Kidney (tissue), 14 donors: Measurements from ENCODE around the gene TLK1. TPM values are rescaled to one million over a fixed set of nuclear protein-coding genes. Genes with fewer than 3 reads are reported as not detected.

Experiments
- DNase-seq, 5 donors: peaks; one replicate each; pipeline ENCODE4 v3.0.0-alpha.2; 2013 to 2020
- FAIRE-seq: peaks from 2 replicates; lab custom pipeline; 2012; peaks lifted over from hg19 to GRCh38; lab: Jason Lieb, UNC
- H3K27ac ChIP-seq, 2 donors: one replicate each; pipeline ENCODE4 v1.7.0; 2013; ENCODE audit warnings: low read depth in 2 of 2, low read length in 2 of 2, inconsistent platforms in 1 of 2
- H3K27me3 ChIP-seq: one replicate; pipeline ENCODE4 v1.7.1; 2013; ENCODE audit warnings: low read length, inconsistent platforms; ENCODE audit not compliant: control insufficient read depth, insufficient read depth
- H3K36me3 ChIP-seq, 3 donors: one replicate each; pipeline versions ENCODE4 v1.7.0 to v1.7.1; 2013; ENCODE audit warnings: low read length in 3 of 3, control low read depth in 1 of 3, inconsistent platforms in 1 of 3; ENCODE audit not compliant: insufficient read depth in 3 of 3, control insufficient read depth in 2 of 3
- H3K4me1 ChIP-seq, 3 donors: one replicate each; pipeline versions ENCODE4 v1.7.0 to v1.7.1; 2013; ENCODE audit warnings: low read length in 3 of 3, inconsistent platforms in 1 of 3, low read depth in 1 of 3; ENCODE audit not compliant: control insufficient read depth in 2 of 3, insufficient read depth in 2 of 3
- H3K4me3 ChIP-seq, 3 donors: one replicate each; pipeline versions ENCODE4 v1.7.0 to v1.8.1; 2013; ENCODE audit warnings: low read length in 3 of 3, control low read depth in 1 of 3, inconsistent platforms in 1 of 3
- H3K9ac ChIP-seq, 3 donors: one replicate each; pipeline versions ENCODE4 v1.7.0 to v1.7.1; 2013; ENCODE audit warnings: low read length in 3 of 3, control low read depth in 1 of 3, inconsistent platforms in 1 of 3
- H3K9me3 ChIP-seq, 3 donors: one replicate each; pipeline versions ENCODE4 v1.7.0 to v1.7.1; 2013; ENCODE audit warnings: low read length in 3 of 3, control low read depth in 1 of 3, inconsistent platforms in 1 of 3; ENCODE audit not compliant: control insufficient read depth in 2 of 3, insufficient read depth in 1 of 3
- CTCF ChIP-seq: IDR thresholded peaks from 3 replicates; pipeline ENCODE4 v1.5.1; 2012; ENCODE audit warnings: mild to moderate bottlenecking, moderate library complexity, borderline replicate concordance; ENCODE audit not compliant: insufficient read depth; ENCODE audit errors: extremely low read depth
- intact Hi-C: fragments of 100-400 bp; cut with DNase I; formaldehyde crosslinking; loops from one replicate; pipeline ENCODE4 v1.11.1; 2022
- polyA plus RNA-seq: library from polyadenylated mRNA; stranded (reverse); fragments of 350-450 nt; fragmentation: Illumina TruSeq; extraction: RNeasy Lipid Tissue Mini Kit (QIAGEN cat#74804); gene quantifications from one replicate; pipeline ENCODE4 v1.2.3, GENCODE V29; 2014; ENCODE audit warnings: low read depth, low replicate concordance; ENCODE audit not compliant: insufficient read depth
- total RNA-seq: library from RNA; stranded (reverse); fragmentation: NEBNext Ultra II Directional; extraction: Animal tissue kit (Norgen Biotek cat#: 25700); gene quantifications from one replicate; pipeline ENCODE4 v1.2.1, GENCODE V29; 2021
- donor health status: control.
- donor health status: control.
- donor health status: control.
- donor health status: control.
- donor health status: control.
- donor health status: DM: yes; HTN: yes; CAD: no.
- donor health status: Normal renal cell carcinoma (clear cell type).

The TLK1 gene
- total and polyA plus RNA-seq, 2 donors from 2014 or later: 12.3 to 80.3 TPM

- Histone ChIP-seq H3K9ac (no peak overlapping the region), H3K27ac (no peak overlapping the region), H3K9me3 (no peaks in the 10 kb centered on the region), H3K4me3 (no peak overlapping the region), H3K4me1 (no peaks in the 10 kb centered on the region), H3K36me3 (no peaks in the 10 kb centered on the region), H3K27me3 (no peaks in the 10 kb centered on the region)
- DNase-seq (no peak), FAIRE-seq (no peak)
- no peak for TF ChIP-seq CTCF
- intact Hi-C loops: no loop called here
These were observed 51.1 kb downstream of the TLK1 start for GRCh38 chr2:171109571-171109970.

GRCh38 chr2:171109020-171109419 lies 51.7 kb downstream of the TLK1 start:
- no peak for TF ChIP-seq CTCF
- Histone ChIP-seq H3K27me3 (no peaks in the 10 kb centered on the region), H3K4me1 (no peaks in the 10 kb centered on the region), H3K9ac (no peak overlapping the region), H3K36me3 (no peaks in the 10 kb centered on the region), H3K9me3 (no peaks in the 10 kb centered on the region), H3K27ac (no peak overlapping the region), H3K4me3 (no peak overlapping the region)
- intact Hi-C loops: no loop called here
- DNase-seq (no peak), FAIRE-seq (no peak)

GRCh38 chr2:171107803-171108202 lies 52.9 kb downstream of the TLK1 start:
- no peaks in the 10 kb centered on the region for H3K27me3 ChIP-seq
- TF ChIP-seq CTCF: no peak
- H3K9ac ChIP-seq: no peak overlapping the region
- DNase-seq (no peak), FAIRE-seq (no peak)
- H3K4me1 ChIP-seq: no peaks in the 10 kb centered on the region
- intact Hi-C loops: no loop called here
- no peaks in the 10 kb centered on the region for H3K36me3 ChIP-seq
- H3K4me3 ChIP-seq: no peak overlapping the region
- H3K27ac ChIP-seq: no peak overlapping the region
- H3K9me3 ChIP-seq: no peaks in the 10 kb centered on the region

GRCh38 chr2:171104379-171104778 lies 56.3 kb downstream of the TLK1 start:
- H3K27ac ChIP-seq: no peak overlapping the region
- no peak overlapping the region for H3K9ac ChIP-seq
- FAIRE-seq: no peak
- no peak for TF ChIP-seq CTCF
- no peaks in the 10 kb centered on the region for H3K4me1 ChIP-seq
- H3K4me3 ChIP-seq: no peak overlapping the region
- H3K36me3 ChIP-seq: peaks cover 0 to 4% (median 4%) of the 10 kb centered on the region in 3 donors
- H3K27me3 ChIP-seq: no peaks in the 10 kb centered on the region
- intact Hi-C loops: no loop called here
- H3K9me3 ChIP-seq: peaks cover 0 to 11% (median 0%) of the 10 kb centered on the region in 3 donors
- DNase-seq: no peak
